Measurements from ENCODE around the gene RASGRP1. TPM values are rescaled to one million over a fixed set of nuclear protein-coding genes. Genes with fewer than 3 reads are reported as not detected.

RASGRP1 gene
- total RNA-seq, 2 donors from 2014 or later: 7.0 to 8.8 TPM

- no peak for TF ChIP-seq CTCF (conservative IDR thresholded peaks at IDR 0.05)
- Mint-ChIP-seq H3K27me3 (ENCODE audit: insufficient read depth) (peaks cover 41% of the 10 kb centered on the region), H3K36me3 (ENCODE audit: low read depth) (no peaks in the 10 kb centered on the region), H3K27ac (no peak overlapping the region), H3K9me3 (peaks cover 17% of the 10 kb centered on the region), H3K4me1 (peaks cover 25% of the 10 kb centered on the region), H3K4me3 (no peak overlapping the region)
- no peaks in the 10 kb centered on the region for H3K36me3 ChIP-seq (ENCODE audit: control insufficient read depth, insufficient read depth, low read length)
- WGBS, 2 experiments (ENCODE audit: insufficient coverage in 1 of 2, insufficient read length in 1 of 2): 89 to 100% methylated on average over 1 to 7 of the region's 7 CpGs
- no peaks in the 10 kb centered on the region for H3K9me3 ChIP-seq (ENCODE audit: control insufficient read depth, low read length)
- H3K27me3 ChIP-seq (ENCODE audit: control insufficient read depth, insufficient read depth, low read length, poor library complexity, severe bottlenecking): peaks cover 14% of the 10 kb centered on the region
- no peak overlapping the region for H3K9ac ChIP-seq (ENCODE audit: extremely low read depth, low read length, poor library complexity, severe bottlenecking)
- no peak for DNase-seq
- peaks cover 8% of the 10 kb centered on the region for H3K4me1 ChIP-seq (ENCODE audit: control insufficient read depth, insufficient read depth, low read length)
- H3K27ac ChIP-seq (ENCODE audit: low read depth, low read length): no peak overlapping the region
- H3K4me3 ChIP-seq (ENCODE audit: low read length): no peak overlapping the region
These were observed 12.9 kb upstream of the RASGRP1 start for GRCh38 chr15:38577424-38577987.

GRCh38 chr15:38576837-38577236, 12.2 kb upstream of the RASGRP1 start:
- Histone ChIP-seq H3K27me3 (ENCODE audit: control insufficient read depth, insufficient read depth, low read length, poor library complexity, severe bottlenecking) (peaks cover 14% of the 10 kb centered on the region), H3K4me1 (ENCODE audit: control insufficient read depth, insufficient read depth, low read length) (peaks cover 8% of the 10 kb centered on the region), H3K9ac (ENCODE audit: extremely low read depth, low read length, poor library complexity, severe bottlenecking) (no peak overlapping the region), H3K9me3 (ENCODE audit: control insufficient read depth, low read length) (no peaks in the 10 kb centered on the region), H3K27ac (ENCODE audit: low read depth, low read length) (no peak overlapping the region), H3K4me3 (ENCODE audit: low read length) (no peak overlapping the region), H3K36me3 (ENCODE audit: control insufficient read depth, insufficient read depth, low read length) (no peaks in the 10 kb centered on the region)
- Mint-ChIP-seq H3K9me3 (peaks cover 16% of the 10 kb centered on the region), H3K4me3 (no peak overlapping the region), H3K27me3 (ENCODE audit: insufficient read depth) (peaks cover 41% of the 10 kb centered on the region), H3K4me1 (peaks cover 25% of the 10 kb centered on the region), H3K27ac (no peak overlapping the region), H3K36me3 (ENCODE audit: low read depth) (no peaks in the 10 kb centered on the region)
- DNase-seq: no peak
- no peak for TF ChIP-seq CTCF (conservative IDR thresholded peaks at IDR 0.05)
- 92 to 100% methylated on average over 2 to 3 of the region's 3 CpGs for WGBS, 2 experiments (ENCODE audit: insufficient coverage in 1 of 2, insufficient read length in 1 of 2)

GRCh38 chr15:38576261-38576660, 11.6 kb upstream of the RASGRP1 start:
- Mint-ChIP-seq H3K27me3 (ENCODE audit: insufficient read depth) (peaks cover 43% of the 10 kb centered on the region), H3K4me1 (peaks cover 25% of the 10 kb centered on the region), H3K9me3 (peaks cover 11% of the 10 kb centered on the region), H3K36me3 (ENCODE audit: low read depth) (no peaks in the 10 kb centered on the region), H3K4me3 (no peak overlapping the region), H3K27ac (no peak overlapping the region)
- 84 to 100% methylated on average over 1 of the region's 1 CpG for WGBS, 2 experiments (ENCODE audit: insufficient coverage in 1 of 2, insufficient read length in 1 of 2)
- Histone ChIP-seq H3K9me3 (ENCODE audit: control insufficient read depth, low read length) (no peaks in the 10 kb centered on the region), H3K4me1 (ENCODE audit: control insufficient read depth, insufficient read depth, low read length) (peaks cover 8% of the 10 kb centered on the region), H3K27me3 (ENCODE audit: control insufficient read depth, insufficient read depth, low read length, poor library complexity, severe bottlenecking) (peaks cover 14% of the 10 kb centered on the region), H3K36me3 (ENCODE audit: control insufficient read depth, insufficient read depth, low read length) (no peaks in the 10 kb centered on the region), H3K9ac (ENCODE audit: extremely low read depth, low read length, poor library complexity, severe bottlenecking) (no peak overlapping the region), H3K4me3 (ENCODE audit: low read length) (no peak overlapping the region), H3K27ac (ENCODE audit: low read depth, low read length) (no peak overlapping the region)
- DNase-seq: no peak
- no peak for TF ChIP-seq CTCF (conservative IDR thresholded peaks at IDR 0.05)
